GM12878 (cell line): Measurements from ENCODE around the gene ZNF710.

Experiments
- EP300 ChIP-seq, 2 experiments: fragments of 150-350 bp in 1 of 2; IDR thresholded peaks; 2 replicates each; pipeline ENCODE4 v1.6.1; 2011 to 2012; ENCODE audit warnings: low read depth in 2 of 2, low read length in 2 of 2, borderline replicate concordance in 1 of 2, improper control_type of control experiment in 1 of 2, inconsistent platforms in 1 of 2; ENCODE audit not compliant: control insufficient read depth in 1 of 2
- GABPA ChIP-seq: IDR thresholded peaks from 2 replicates; pipeline ENCODE4 v1.6.1; 2014; ENCODE audit warnings: antibody characterized with exemption, low read depth, mild to moderate bottlenecking, inconsistent platforms
- TAF1 ChIP-seq: IDR thresholded peaks from 2 replicates; pipeline ENCODE4 v1.6.1; 2011; ENCODE audit warnings: mild to moderate bottlenecking, low read depth, low read length, borderline replicate concordance

- TF ChIP-seq GABPA = no peak
- TF ChIP-seq EP300 (IDR thresholded peaks at IDR 0.05; ENCODE audit: borderline replicate concordance in 1 of 2, control insufficient read depth in 1 of 2, low read depth in 2 of 2, low read length in 2 of 2) = no peak
- no peak for TF ChIP-seq TAF1
Measured at GRCh38 chr15:90033006-90033405, 31.9 kb downstream of the ZNF710 start.
